HEK293 (cell line): ENCODE data around the gene USP24.

ENCODE experiments used
- CTCF ChIA-PET: fragments of 350-600 bp; formaldehyde crosslinking; extraction: SDS; loops from one replicate; lab custom pipeline; 2021; ENCODE audit warnings: antibody characterized with exemption; lab: Yijun Ruan, JAX
- POLR2A ChIA-PET: fragments of 300-600 bp; formaldehyde crosslinking; extraction: SDS; loops from one replicate; lab custom pipeline; 2020; ENCODE audit warnings: antibody characterized with exemption, inconsistent platforms; lab: Yijun Ruan, JAX
- H3K27ac ChIP-seq: fragments of 200-500 bp; sonication (Bioruptor generic); 2 replicates; pipeline ENCODE4 v1.5.1; 2014; ENCODE audit warnings: low read depth, low read length, control low read depth, inconsistent platforms; ENCODE audit errors: extremely low read depth
- H3K36me3 ChIP-seq, 2 experiments: fragments of 200-500 bp in 1 of 2; sonication (Bioruptor generic) in 1 of 2; 1 replicate in 1 of 2; 2 replicates in 1 of 2; pipeline ENCODE4 v1.5.1; 2014 to 2017; ENCODE audit warnings: inconsistent platforms in 2 of 2, low read length in 2 of 2; ENCODE audit not compliant: control insufficient read depth in 2 of 2, insufficient read depth in 1 of 2
- H3K4me1 ChIP-seq: fragments of 200-500 bp; sonication (Bioruptor generic); 2 replicates; pipeline ENCODE4 v1.5.1; 2014; ENCODE audit warnings: mild to moderate bottlenecking, low read length, inconsistent platforms; ENCODE audit not compliant: control insufficient read depth, insufficient read depth
- H3K4me3 ChIP-seq: 2 replicates; pipeline ENCODE4 v1.5.1; 2011; ENCODE audit warnings: low read depth, mild to moderate bottlenecking, control low read depth, low read length, moderate library complexity
- H3K9me3 ChIP-seq: fragments of 200-500 bp; sonication (Bioruptor generic); 2 replicates; pipeline ENCODE4 v1.5.1; 2014; ENCODE audit warnings: low read depth, low read length, inconsistent platforms; ENCODE audit not compliant: control insufficient read depth, insufficient read depth
- HOXD13 ChIP-seq: sonication (generic); formaldehyde crosslinking; IDR thresholded peaks from 2 replicates; pipeline ENCODE4 v1.8.0; 2022; ENCODE audit warnings: missing genetic modification reagents, borderline replicate concordance
- KLF10 ChIP-seq: fragments of 450-650 bp; IDR thresholded peaks from 2 replicates; pipeline ENCODE4 v1.5.1; 2018; ENCODE audit warnings: missing biosample characterization, mild to moderate bottlenecking, missing genetic modification characterization
- SP3 ChIP-seq: fragments of 450-650 bp; formaldehyde crosslinking; IDR thresholded peaks from 2 replicates; pipeline ENCODE4 v1.5.1; 2016; ENCODE audit warnings: missing biosample characterization, missing genetic modification characterization
- WT1 ChIP-seq: fragments of 450-650 bp; formaldehyde crosslinking; IDR thresholded peaks from 2 replicates; pipeline ENCODE4 v1.5.1; 2016; ENCODE audit warnings: missing biosample characterization, missing genetic modification characterization
- ZBTB7A ChIP-seq: fragments of 450-650 bp; formaldehyde crosslinking; IDR thresholded peaks from 2 replicates; pipeline ENCODE4 v1.5.1; 2016; ENCODE audit warnings: low read depth, missing biosample characterization, missing genetic modification characterization
- ZNF138 ChIP-seq: fragments of 450-650 bp; formaldehyde crosslinking; IDR thresholded peaks from 2 replicates; pipeline ENCODE4 v1.5.1; 2016; ENCODE audit warnings: missing biosample characterization, missing genetic modification characterization, borderline replicate concordance
- ZNF16 ChIP-seq: fragments of 450-650 bp; formaldehyde crosslinking; IDR thresholded peaks from 2 replicates; pipeline ENCODE4 v1.5.1; 2016; ENCODE audit warnings: low read depth, missing biosample characterization, missing genetic modification characterization
- ZNF169 ChIP-seq: fragments of 450-650 bp; formaldehyde crosslinking; IDR thresholded peaks from 2 replicates; pipeline ENCODE4 v1.5.1; 2016; ENCODE audit warnings: missing biosample characterization, missing genetic modification characterization
- ZNF311 ChIP-seq: fragments of 450-650 bp; formaldehyde crosslinking; IDR thresholded peaks from 2 replicates; pipeline ENCODE4 v1.5.1; 2017; ENCODE audit warnings: missing biosample characterization, missing genetic modification characterization, borderline replicate concordance
- ZNF324 ChIP-seq: fragments of 450-650 bp; formaldehyde crosslinking; IDR thresholded peaks from 2 replicates; pipeline ENCODE4 v1.5.1; 2016; ENCODE audit warnings: missing biosample characterization, missing genetic modification characterization
- ZNF529 ChIP-seq: fragments of 450-650 bp; formaldehyde crosslinking; IDR thresholded peaks from 2 replicates; pipeline ENCODE4 v1.5.1; 2017; ENCODE audit warnings: missing genetic modification characterization, missing biosample characterization; ENCODE audit not compliant: insufficient replicate concordance
- ZNF561 ChIP-seq: fragments of 450-650 bp; IDR thresholded peaks from 2 replicates; pipeline ENCODE4 v1.5.1; 2018; ENCODE audit warnings: missing biosample characterization, missing genetic modification characterization, borderline replicate concordance
- ZNF610 ChIP-seq: fragments of 450-650 bp; formaldehyde crosslinking; IDR thresholded peaks from 2 replicates; pipeline ENCODE4 v1.5.1; 2016; ENCODE audit warnings: missing biosample characterization, missing genetic modification characterization, borderline replicate concordance
- ZNF660 ChIP-seq: fragments of 450-650 bp; IDR thresholded peaks from 2 replicates; pipeline ENCODE4 v1.5.1; 2018; ENCODE audit warnings: missing biosample characterization, mild to moderate bottlenecking, missing genetic modification characterization
- ZNF830 ChIP-seq: fragments of 450-650 bp; IDR thresholded peaks from 2 replicates; pipeline ENCODE4 v1.5.0; 2018; ENCODE audit warnings: missing biosample characterization, missing genetic modification characterization, low read depth, mild to moderate bottlenecking, moderate library complexity
- TF ChIP-seq, protein P1 (sequence below): fragments of 450-650 bp; formaldehyde crosslinking; IDR thresholded peaks from 2 replicates; pipeline ENCODE4 v1.5.1; 2016; ENCODE audit warnings: missing biosample characterization, missing genetic modification characterization, borderline replicate concordance
- TF ChIP-seq, protein P2 (sequence below): fragments of 450-650 bp; formaldehyde crosslinking; IDR thresholded peaks from 2 replicates; pipeline ENCODE4 v1.5.0; 2017; ENCODE audit warnings: missing biosample characterization, missing genetic modification characterization, borderline replicate concordance
- TF ChIP-seq, protein P3 (sequence below): fragments of 450-650 bp; formaldehyde crosslinking; IDR thresholded peaks from 2 replicates; pipeline ENCODE4 v1.5.1; 2016; ENCODE audit warnings: missing biosample characterization, missing genetic modification characterization
- TF ChIP-seq, protein P4 (sequence below): fragments of 450-650 bp; formaldehyde crosslinking; IDR thresholded peaks from 2 replicates; pipeline ENCODE4 v1.5.1; 2016; ENCODE audit warnings: missing biosample characterization, missing genetic modification characterization, borderline replicate concordance
- TF ChIP-seq, protein P5 (sequence below): fragments of 450-650 bp; formaldehyde crosslinking; IDR thresholded peaks from 2 replicates; pipeline ENCODE4 v1.5.1; 2016; ENCODE audit warnings: missing biosample characterization, missing genetic modification characterization

USP24 gene

DNA sequence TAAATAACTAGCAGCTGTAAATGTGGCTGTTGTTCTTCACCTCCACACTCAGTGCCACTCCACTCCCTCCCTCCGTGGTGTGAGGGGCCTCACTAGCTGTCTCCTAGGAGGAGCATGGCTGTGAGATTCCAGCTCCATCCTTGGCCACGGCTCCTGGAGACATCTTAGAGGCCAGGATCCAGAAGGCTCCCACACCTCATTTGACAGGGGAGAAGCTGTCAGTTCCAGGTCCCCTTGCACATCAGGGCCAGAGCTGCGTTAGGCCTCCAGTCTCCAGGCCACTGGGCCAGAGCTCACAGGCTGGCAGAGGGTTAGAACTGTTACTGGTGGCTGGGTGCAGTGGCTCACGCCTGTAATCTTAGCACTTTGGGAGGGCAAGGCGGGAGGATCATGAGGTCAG is 160.8 kb downstream of the USP24 start (continued):
- TF ChIP-seq, protein P1, sequence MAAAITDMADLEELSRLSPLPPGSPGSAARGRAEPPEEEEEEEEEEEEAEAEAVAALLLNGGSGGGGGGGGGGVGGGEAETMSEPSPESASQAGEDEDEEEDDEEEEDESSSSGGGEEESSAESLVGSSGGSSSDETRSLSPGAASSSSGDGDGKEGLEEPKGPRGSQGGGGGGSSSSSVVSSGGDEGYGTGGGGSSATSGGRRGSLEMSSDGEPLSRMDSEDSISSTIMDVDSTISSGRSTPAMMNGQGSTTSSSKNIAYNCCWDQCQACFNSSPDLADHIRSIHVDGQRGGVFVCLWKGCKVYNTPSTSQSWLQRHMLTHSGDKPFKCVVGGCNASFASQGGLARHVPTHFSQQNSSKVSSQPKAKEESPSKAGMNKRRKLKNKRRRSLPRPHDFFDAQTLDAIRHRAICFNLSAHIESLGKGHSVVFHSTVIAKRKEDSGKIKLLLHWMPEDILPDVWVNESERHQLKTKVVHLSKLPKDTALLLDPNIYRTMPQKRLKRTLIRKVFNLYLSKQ (tag by site-specific recombination) = no peak
- no peak for TF ChIP-seq ZNF561 (tag by site-specific recombination)
- TF ChIP-seq, protein P2, sequence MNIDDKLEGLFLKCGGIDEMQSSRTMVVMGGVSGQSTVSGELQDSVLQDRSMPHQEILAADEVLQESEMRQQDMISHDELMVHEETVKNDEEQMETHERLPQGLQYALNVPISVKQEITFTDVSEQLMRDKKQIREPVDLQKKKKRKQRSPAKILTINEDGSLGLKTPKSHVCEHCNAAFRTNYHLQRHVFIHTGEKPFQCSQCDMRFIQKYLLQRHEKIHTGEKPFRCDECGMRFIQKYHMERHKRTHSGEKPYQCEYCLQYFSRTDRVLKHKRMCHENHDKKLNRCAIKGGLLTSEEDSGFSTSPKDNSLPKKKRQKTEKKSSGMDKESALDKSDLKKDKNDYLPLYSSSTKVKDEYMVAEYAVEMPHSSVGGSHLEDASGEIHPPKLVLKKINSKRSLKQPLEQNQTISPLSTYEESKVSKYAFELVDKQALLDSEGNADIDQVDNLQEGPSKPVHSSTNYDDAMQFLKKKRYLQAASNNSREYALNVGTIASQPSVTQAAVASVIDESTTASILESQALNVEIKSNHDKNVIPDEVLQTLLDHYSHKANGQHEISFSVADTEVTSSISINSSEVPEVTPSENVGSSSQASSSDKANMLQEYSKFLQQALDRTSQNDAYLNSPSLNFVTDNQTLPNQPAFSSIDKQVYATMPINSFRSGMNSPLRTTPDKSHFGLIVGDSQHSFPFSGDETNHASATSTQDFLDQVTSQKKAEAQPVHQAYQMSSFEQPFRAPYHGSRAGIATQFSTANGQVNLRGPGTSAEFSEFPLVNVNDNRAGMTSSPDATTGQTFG (tag by site-specific recombination) = no peak
- TF ChIP-seq, all 188 proteins: peak for 0

DNA sequence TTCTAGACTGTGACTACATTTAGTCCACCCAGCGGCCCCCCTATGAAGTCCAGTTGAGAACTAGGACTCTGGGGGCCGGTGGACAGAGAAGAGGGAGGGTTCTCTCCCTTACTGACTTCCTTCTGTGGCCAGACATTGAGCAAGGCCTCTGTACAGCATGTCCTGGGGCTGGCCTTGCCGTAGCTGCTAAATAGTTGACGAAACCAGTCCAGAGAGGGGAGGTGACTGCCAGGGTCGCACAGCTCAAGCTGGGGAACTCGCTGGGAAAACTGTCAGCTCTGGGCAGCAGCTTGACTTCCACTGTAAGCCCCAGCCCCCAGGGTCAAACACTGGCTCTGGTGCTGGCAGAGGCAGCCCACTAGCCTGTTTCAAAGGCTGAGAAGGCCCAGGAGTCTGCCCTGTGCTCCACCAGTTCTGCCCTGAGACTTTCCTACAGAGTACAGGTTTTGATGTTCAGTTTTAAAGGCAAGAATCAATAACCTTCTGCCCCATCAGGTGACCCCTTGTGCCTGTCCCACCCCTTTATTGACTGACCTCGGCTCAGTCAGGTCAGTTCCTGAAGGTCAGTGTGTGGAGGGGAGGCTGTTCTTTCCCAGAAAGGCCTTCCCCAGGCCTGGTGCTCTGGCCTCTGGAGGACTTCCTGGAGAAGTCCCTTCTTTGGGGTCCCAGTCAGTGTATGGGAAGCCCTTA is 161.8 kb downstream of the USP24 start:
- Histone ChIP-seq H3K4me3 (no peak overlapping the region), H3K36me3 (no peaks in the 10 kb centered on the region), H3K9me3 (no peaks in the 10 kb centered on the region), H3K4me1 (no peaks in the 10 kb centered on the region), H3K27ac (no peak overlapping the region)
- ChIA-PET CTCF (no interaction called here), POLR2A (no interaction called here)
- TF ChIP-seq ZNF660 = no peak

DNA sequence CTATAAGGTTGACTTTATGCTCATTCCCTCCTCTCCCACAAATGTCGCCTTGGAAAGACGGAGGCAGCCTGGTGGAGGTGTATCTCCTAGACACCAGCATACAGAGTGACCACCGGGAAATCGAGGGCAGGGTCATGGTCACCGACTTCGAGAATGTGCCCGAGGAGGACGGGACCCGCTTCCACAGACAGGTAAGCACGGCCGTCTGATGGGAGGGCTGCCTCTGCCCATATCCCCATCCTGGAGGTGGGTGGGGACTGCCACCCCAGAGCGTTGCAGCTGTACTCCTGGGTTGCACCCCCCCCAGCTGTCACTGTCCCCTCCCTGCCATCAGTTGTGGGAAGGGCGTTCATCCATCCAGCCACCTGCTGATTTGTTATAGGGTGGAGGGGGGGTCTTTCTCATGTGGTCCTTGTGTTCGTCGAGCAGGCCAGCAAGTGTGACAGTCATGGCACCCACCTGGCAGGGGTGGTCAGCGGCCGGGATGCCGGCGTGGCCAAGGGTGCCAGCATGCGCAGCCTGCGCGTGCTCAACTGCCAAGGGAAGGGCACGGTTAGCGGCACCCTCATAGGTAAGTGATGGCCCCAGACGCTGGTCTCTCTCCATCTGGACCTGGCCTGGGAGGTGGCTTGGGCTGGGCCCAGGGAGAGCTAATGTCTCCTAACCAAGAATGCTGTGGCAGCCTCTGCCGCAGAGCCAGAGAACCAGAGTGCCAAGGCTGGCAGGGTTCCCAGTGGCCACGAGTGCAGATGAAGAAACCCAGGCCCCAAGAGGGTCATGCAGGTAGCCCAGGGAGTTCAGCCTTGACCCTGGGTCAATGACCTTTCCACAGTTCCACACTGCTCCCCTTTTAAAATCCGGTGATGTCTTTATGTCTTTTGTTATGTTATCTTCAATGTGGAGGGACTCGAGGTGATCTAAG is 162.7 kb downstream of the USP24 start:
- no peaks in the 10 kb centered on the region for H3K4me1 ChIP-seq
- ChIA-PET CTCF (interaction anchor here (1.0 kb wide), 1 partner anchor 31 kb away, joined by 3 read pairs; no protein-coding TSS in a partner anchor), POLR2A (no interaction called here)
- no peak overlapping the region for H3K4me3 ChIP-seq
- H3K36me3 ChIP-seq = no peaks in the 10 kb centered on the region
- no peak overlapping the region for H3K27ac ChIP-seq
- no peaks in the 10 kb centered on the region for H3K9me3 ChIP-seq
- TF ChIP-seq ZNF529 (no peak), ZNF610 (tag by site-specific recombination) (no peak), WT1 (tag by site-specific recombination) (no peak), KLF10 (tag by site-specific recombination) (no peak), ZNF311 (tag by site-specific recombination) (no peak), ZNF830 (tag by site-specific recombination) (no peak), ZNF324 (tag by site-specific recombination) (no peak), ZNF169 (tag by site-specific recombination) (no peak), ZBTB7A (tag by site-specific recombination) (no peak), HOXD13 (CRISPR knock-in tag) (no peak), ZNF16 (tag by site-specific recombination) (no peak), ZNF138 (no peak), SP3 (no peak)
- TF ChIP-seq, protein P3, sequence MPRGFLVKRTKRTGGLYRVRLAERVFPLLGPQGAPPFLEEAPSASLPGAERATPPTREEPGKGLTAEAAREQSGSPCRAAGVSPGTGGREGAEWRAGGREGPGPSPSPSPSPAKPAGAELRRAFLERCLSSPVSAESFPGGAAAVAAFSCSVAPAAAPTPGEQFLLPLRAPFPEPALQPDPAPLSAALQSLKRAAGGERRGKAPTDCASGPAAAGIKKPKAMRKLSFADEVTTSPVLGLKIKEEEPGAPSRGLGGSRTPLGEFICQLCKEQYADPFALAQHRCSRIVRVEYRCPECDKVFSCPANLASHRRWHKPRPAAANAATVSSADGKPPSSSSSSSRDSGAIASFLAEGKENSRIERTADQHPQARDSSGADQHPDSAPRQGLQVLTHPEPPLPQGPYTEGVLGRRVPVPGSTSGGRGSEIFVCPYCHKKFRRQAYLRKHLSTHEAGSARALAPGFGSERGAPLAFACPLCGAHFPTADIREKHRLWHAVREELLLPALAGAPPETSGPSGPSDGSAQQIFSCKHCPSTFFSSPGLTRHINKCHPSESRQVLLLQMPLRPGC (tag by site-specific recombination) = no peak
- TF ChIP-seq, protein P4, sequence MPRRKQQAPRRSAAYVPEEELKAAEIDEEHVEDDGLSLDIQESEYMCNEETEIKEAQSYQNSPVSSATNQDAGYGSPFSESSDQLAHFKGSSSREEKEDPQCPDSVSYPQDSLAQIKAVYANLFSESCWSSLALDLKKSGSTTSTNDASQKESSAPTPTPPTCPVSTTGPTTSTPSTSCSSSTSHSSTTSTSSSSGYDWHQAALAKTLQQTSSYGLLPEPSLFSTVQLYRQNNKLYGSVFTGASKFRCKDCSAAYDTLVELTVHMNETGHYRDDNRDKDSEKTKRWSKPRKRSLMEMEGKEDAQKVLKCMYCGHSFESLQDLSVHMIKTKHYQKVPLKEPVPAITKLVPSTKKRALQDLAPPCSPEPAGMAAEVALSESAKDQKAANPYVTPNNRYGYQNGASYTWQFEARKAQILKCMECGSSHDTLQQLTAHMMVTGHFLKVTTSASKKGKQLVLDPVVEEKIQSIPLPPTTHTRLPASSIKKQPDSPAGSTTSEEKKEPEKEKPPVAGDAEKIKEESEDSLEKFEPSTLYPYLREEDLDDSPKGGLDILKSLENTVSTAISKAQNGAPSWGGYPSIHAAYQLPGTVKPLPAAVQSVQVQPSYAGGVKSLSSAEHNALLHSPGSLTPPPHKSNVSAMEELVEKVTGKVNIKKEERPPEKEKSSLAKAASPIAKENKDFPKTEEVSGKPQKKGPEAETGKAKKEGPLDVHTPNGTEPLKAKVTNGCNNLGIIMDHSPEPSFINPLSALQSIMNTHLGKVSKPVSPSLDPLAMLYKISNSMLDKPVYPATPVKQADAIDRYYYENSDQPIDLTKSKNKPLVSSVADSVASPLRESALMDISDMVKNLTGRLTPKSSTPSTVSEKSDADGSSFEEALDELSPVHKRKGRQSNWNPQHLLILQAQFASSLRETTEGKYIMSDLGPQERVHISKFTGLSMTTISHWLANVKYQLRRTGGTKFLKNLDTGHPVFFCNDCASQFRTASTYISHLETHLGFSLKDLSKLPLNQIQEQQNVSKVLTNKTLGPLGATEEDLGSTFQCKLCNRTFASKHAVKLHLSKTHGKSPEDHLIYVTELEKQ (tag by site-specific recombination) = no peak
- TF ChIP-seq, protein P5, sequence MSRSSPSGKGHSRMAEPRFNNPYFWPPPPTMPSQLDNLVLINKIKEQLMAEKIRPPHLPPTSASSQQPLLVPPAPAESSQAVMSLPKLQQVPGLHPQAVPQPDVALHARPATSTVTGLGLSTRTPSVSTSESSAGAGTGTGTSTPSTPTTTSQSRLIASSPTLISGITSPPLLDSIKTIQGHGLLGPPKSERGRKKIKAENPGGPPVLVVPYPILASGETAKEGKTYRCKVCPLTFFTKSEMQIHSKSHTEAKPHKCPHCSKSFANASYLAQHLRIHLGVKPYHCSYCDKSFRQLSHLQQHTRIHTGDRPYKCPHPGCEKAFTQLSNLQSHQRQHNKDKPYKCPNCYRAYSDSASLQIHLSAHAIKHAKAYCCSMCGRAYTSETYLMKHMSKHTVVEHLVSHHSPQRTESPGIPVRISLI (tag by site-specific recombination) = no peak
